HG02938 (cell line): Measurements from ENCODE around the gene RAPGEF4.
"Not testable (repeated sequence)": the region's sequence is repeated elsewhere in the genome, so short reads cannot be mapped to it uniquely, and the experiment has no call there.

ENCODE experiments used
- ATAC-seq: cut with Tn5 transposase; IDR thresholded peaks from one replicate; pipeline ENCODE4 v1.9.1; 2021; ENCODE audit warnings: mild to moderate bottlenecking, moderate library complexity; ENCODE audit not compliant: unreplicated experiment

RAPGEF4 gene

GRCh38 chr2:173087214-173087581 is 351.6 kb downstream of the RAPGEF4 start:
- no peak for ATAC-seq

DNA sequence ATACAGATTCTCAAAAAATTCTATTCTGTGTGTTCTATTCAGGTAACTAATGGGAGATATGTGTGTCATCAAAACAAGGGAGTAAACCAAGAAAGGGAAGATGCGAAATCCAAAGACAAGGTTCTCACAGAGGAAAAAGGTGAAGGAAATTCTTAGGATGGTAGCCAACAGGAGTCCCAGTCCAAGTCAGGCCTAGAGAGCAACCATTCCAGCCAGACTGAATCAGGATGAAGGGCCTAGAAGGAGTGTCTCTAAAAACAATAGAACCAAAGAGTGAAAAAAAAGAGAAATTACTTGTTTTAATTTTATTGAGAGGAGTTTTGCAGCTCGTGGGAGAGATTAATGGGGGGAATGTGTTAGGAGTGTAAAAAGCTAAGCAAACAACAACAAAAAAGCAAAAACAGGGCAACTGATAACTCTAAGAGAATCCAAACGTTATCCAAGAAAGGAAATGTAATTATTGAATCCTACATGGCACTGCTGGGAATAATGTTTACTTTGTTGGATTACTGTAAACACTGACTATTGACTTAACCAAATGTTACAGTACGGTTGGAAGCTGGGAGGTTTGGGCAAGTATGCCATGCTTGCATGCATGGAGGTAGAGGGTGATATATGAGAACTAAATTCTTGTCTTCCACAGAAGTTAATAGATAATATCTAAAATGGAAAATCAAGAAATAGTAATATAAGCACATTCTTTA is 352.3 kb downstream of the RAPGEF4 start:
- no peak for ATAC-seq

- no peak for ATAC-seq
These were observed 354.7 kb downstream of the RAPGEF4 start for GRCh38 chr2:173090276-173090877.

DNA sequence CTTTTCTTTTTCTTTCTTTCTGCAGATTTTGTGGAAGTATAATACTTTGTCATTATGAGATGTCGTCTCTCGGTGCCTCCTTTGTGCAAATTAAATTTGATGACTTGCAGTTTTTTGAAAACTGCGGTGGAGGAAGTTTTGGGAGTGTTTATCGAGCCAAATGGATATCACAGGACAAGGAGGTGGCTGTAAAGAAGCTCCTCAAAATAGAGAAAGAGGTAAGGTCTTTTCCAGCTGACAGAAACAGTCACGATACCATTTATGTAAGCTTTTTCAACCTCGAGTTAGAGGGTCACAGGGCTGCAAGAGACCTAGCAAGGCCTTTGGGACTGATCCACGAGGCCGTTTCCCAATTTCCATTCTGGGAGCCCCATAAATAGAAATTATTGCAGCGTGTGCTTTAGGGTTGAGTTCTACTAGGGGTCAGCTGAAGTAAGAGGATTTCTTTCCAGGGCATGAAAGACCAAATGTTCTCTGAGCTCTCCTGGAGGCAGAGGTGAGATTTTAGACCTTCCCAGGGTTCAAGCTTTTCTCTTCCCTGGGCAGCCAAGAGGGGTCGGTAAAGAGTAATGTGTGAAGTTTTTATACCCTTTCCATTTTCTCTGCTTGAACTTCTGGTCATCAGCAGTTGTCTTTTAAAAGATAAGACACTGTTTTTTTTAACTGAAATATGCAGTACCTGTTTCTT is 355.5 kb downstream of the RAPGEF4 start:
- ATAC-seq: no peak

DNA sequence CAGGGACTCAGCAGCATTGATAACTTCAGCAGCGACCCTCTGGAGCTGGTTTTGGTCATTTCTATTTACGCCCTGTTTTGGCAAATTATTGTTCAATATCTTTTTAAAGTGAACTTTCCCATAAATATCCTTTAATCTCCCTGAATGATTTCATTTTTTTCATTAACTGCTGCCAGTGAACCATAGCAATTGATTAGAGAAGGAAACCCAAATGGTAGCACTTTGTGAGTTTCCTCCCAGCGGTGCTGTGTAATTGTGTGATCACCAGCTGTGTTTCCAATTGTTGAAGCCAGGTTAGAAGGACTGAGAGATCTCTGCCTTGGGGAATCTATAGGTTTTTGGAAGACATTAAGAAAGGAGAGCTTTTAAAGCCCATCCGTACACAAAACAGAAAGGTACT is 356.3 kb downstream of the RAPGEF4 start:
- ATAC-seq: no peak

DNA sequence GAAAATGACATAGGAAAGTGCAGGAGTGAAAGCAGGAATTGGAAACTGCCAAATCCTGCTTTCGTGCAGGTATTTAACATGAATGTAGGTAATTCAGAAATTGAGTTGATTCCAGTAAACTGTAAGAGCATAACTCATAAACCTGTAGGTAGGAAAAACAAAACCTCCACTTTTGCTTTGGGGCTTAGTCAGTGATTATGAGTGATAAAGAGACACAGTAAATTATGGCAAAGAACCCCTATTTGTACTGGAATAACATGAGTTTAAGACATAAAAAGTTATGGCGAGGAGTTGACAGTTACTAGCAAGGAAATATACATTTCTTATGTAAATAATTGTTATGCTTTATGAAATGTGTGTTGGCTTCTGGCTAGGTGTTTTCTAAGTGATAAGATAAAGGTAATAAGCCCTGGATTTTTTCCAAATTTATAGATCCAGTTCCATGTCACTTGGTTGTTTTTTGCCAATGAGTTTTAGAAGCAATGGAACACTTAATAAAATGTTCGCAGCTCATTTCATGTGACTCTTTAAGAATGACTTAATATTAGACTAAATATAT is 357.3 kb downstream of the RAPGEF4 start:
- ATAC-seq: no peak

- not testable (repeated sequence) for ATAC-seq
These were observed 358.0 kb downstream of the RAPGEF4 start for GRCh38 chr2:173093617-173094016.

DNA sequence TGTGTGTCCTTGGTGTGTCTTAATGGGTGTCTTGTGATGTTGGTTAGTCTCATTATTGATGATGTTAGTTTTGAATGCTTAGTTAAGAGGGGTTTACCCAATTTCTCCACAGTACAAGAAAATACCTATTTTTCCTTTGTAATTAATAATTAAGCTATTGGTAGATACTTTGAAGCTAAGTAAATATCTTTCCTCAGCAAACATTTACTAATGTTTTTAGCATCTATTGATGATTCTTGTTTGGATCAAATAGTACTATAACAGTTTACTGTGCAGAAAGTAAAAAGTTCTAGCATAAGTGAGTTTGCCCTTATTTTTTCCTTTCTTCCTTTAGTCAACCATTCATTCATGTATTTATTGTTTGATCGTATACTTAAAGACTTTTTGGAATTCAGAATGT is 359.1 kb downstream of the RAPGEF4 start:
- no peak for ATAC-seq

- no peak for ATAC-seq
These were observed 359.7 kb downstream of the RAPGEF4 start for GRCh38 chr2:173095356-173095755.

DNA sequence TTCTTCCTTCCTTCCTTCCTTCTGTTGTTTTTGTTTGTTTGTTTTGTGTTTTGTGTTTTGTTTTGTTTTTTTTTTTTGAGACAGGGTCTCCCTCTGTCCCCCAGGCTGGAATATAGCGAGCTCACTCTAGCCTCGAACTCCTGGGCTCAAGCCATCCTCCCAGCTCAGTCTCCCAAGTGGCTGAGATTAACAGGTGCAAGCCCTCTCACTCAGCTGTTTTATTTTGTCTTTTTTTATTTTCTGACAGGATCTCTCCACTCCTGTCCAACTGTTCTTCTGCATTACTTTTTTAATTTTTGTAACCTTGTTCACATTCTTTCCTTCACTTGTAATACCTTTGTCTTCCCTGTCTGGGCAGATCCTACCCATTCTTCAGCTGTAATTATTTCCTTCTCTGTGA is 363.6 kb downstream of the RAPGEF4 start:
- ATAC-seq: no peak

GRCh38 chr2:173099804-173100203 is 364.2 kb downstream of the RAPGEF4 start:
- no peak for ATAC-seq

- ATAC-seq: peak; percentile 58
These were observed 366.0 kb downstream of the RAPGEF4 start for GRCh38 chr2:173101687-173102086.
